Measurements from ENCODE around the gene SLC10A2. TPM values are rescaled to one million over a fixed set of nuclear protein-coding genes. Genes with fewer than 3 reads are reported as not detected.

The SLC10A2 gene
- total RNA-seq, 1 donor from 2014 or later = not detected

DNA sequence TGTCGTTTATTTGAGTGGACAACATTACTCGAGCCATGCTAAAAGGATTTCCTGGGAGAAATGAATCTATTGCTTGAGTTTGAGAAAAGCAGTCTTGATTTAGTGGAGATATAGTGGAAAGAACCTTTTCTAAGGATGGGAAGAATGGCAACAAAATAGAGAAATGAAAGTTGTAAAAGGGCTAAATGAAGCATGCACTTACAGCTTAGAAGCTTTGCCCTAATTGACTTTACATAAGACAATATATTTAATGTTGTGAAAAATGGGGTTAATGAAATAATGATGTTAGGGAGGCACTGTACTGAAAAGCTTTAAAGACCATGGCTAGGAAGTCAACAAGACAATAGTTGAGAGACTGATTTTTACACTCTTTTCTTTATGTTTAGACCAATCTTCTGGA lies 35.4 kb downstream of the SLC10A2 start:
- H3K36me3 ChIP-seq = no peaks in the 10 kb centered on the region
- TF ChIP-seq CTCF (IDR thresholded peaks at IDR 0.05) = no peak
- H3K4me3 ChIP-seq = no peak overlapping the region
- no peak overlapping the region for H3K27ac ChIP-seq
- H3K27me3 ChIP-seq = no peaks in the 10 kb centered on the region
- intact Hi-C loops (cut with DNase I) = no loop called here
- H3K9me3 ChIP-seq = peaks cover 0 to 5% of the 10 kb centered on the region in 2 donors
- DNase-seq (ENCODE audit: low spot score in 2 of 2) = no peak
- H3K4me1 ChIP-seq = no peaks in the 10 kb centered on the region

DNA sequence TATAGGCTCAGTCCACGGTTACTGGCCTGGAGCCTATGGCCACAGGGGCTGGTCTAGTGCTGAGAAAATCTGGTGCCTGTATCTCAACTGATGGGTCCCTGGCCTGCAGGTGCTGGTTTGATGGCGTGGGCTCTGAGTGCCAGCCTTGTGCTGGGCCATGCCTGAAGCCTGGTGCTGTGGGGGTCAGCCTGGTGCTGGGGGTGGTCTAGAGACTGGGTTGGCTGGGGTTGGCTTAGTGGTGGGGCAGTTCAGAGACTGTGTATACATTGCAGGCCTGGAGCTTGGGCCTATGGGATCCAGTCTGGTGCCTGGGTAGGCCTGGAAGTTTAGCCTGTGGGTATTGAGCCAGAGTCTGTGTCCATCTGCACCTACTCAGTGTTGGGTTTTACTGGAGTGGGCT lies 36.4 kb downstream of the SLC10A2 start:
- intact Hi-C loops (cut with DNase I) = no loop called here
- Histone ChIP-seq H3K27ac (no peak overlapping the region), H3K36me3 (no peaks in the 10 kb centered on the region), H3K9me3 (peaks cover 0 to 5% of the 10 kb centered on the region in 2 donors), H3K27me3 (no peaks in the 10 kb centered on the region), H3K4me3 (no peak overlapping the region), H3K4me1 (no peaks in the 10 kb centered on the region)
- DNase-seq (ENCODE audit: low spot score in 2 of 2) = no peak
- TF ChIP-seq CTCF (IDR thresholded peaks at IDR 0.05) = no peak

DNA sequence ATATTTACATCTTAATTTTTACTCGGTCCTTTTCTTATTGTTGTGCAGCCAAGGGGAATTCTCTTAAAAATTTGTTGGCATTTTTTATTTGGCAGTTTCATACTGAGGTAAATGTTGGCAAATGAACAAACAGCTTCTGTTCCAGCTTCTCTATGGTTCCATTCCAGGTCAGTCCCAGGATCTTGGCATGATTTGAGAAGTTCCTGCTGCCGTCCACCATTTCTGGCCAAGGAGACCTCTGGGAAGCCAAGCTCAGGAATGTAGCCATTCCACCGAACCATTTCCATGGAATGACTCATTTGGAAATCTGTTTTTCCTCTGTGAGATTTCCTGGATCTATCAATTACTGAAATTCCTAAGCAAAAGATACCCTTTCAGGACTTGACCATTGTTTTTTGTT lies 43.9 kb downstream of the SLC10A2 start:
- intact Hi-C loops (cut with DNase I) = no loop called here
- H3K4me1 ChIP-seq = no peaks in the 10 kb centered on the region
- peaks cover 0 to 5% of the 10 kb centered on the region in 2 donors for H3K9me3 ChIP-seq
- no peaks in the 10 kb centered on the region for H3K36me3 ChIP-seq
- TF ChIP-seq CTCF (IDR thresholded peaks at IDR 0.05) = no peak
- DNase-seq (ENCODE audit: low spot score in 2 of 2) = no peak
- H3K4me3 ChIP-seq = no peak overlapping the region
- no peaks in the 10 kb centered on the region for H3K27me3 ChIP-seq
- no peak overlapping the region for H3K27ac ChIP-seq

- Histone ChIP-seq H3K27me3 (no peaks in the 10 kb centered on the region), H3K9me3 (no peaks in the 10 kb centered on the region), H3K27ac (no peak overlapping the region), H3K4me1 (no peaks in the 10 kb centered on the region), H3K36me3 (no peaks in the 10 kb centered on the region), H3K4me3 (no peak overlapping the region)
- DNase-seq (ENCODE audit: low spot score in 2 of 2) = no peak
- intact Hi-C loops (cut with DNase I) = no loop called here
- no peak for TF ChIP-seq CTCF (IDR thresholded peaks at IDR 0.05)
Measured at GRCh38 chr13:103018556-103018955, 47.7 kb downstream of the SLC10A2 start.

DNA sequence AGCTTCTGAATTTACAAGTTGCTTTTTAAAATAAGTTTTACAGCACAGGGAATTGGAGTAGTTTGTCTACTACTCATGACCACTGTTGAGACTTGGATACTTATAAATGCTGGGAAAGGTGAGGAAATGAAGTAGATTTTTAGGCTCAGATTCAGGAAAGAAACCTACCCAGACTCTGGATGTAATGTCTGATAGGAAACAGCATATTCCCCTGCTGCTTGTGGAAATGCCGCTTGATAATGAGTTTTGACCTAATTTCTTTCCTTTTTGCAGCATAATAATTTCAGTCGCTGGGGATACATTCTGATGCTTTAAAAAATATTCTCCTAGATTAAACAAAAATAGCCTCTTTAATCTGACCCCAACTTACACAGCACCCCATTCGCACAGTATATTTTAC lies 53.6 kb downstream of the SLC10A2 start:
- H3K4me3 ChIP-seq = no peak overlapping the region
- no peaks in the 10 kb centered on the region for H3K27me3 ChIP-seq
- no peaks in the 10 kb centered on the region for H3K4me1 ChIP-seq
- intact Hi-C loops (cut with DNase I) = no loop called here
- DNase-seq (ENCODE audit: low spot score in 2 of 2) = no peak
- H3K36me3 ChIP-seq = no peaks in the 10 kb centered on the region
- no peak overlapping the region for H3K27ac ChIP-seq
- H3K9me3 ChIP-seq = no peaks in the 10 kb centered on the region
- no peak for TF ChIP-seq CTCF (IDR thresholded peaks at IDR 0.05)
